Measurements from ENCODE around the gene PGBD5. TPM values are rescaled to one million over a fixed set of nuclear protein-coding genes. Genes with fewer than 3 reads are reported as not detected.

The PGBD5 gene
- total RNA-seq, 2 experiments from 2014 or later: not detected

DNA sequence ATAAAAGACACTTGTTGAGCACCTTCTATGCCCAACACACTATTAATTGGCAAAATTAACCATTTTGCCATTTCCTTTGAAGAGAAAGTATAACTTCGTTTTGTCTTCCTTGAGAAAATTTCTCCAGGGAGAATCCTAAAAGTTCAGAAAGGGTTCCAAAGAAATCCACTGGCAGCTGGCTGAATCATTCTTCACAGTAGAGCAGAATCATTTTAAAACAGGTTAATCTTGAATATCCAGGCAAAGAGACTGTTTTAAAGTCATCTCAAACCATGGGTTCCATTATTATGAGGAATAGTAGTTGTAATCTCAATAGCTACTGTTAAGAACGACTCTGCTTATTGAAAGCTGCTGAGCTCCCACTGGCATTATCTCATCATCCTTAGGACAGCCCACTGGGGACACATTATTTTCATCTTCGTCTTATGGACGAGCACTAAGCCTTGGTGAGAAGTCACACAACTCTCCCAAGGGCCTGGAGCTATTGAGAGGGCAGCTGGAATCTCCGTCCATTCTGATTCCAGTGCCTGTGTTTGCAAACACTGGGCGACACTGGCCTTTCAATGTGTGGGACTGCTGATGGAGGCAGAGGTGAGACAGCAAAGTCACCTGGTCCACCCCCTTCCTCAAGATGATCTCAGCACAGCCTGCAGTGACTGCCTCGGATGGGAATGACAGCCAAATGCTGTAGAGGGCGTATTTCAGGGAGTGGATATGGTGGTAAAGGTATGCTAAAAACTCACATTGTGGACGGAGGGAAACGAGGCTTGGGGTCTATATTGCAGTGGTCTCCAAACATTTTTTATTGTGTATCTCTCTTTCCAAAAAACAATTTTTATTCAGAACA, 15.3 kb upstream of the PGBD5 start:
- Mint-ChIP-seq H3K9me3 (peaks cover 2% of the 10 kb centered on the region), H3K36me3 (ENCODE audit: low read depth) (no peaks in the 10 kb centered on the region), H3K27me3 (ENCODE audit: low read depth) (peaks cover 21% of the 10 kb centered on the region), H3K27ac (no peak overlapping the region), H3K4me3 (no peak overlapping the region), H3K4me1 (ENCODE audit: low read depth) (no peaks in the 10 kb centered on the region)
- CTCF ChIA-PET: no interaction called here
- DNase-seq: no peak
- intact Hi-C loops (cut with micrococcal nuclease): no loop called here

- H3K36me3 Mint-ChIP-seq (ENCODE audit: low read depth): no peaks in the 10 kb centered on the region
- H3K27me3 Mint-ChIP-seq (ENCODE audit: low read depth): peaks cover 9% of the 10 kb centered on the region
- CTCF ChIA-PET: no interaction called here
- no peak overlapping the region for H3K4me3 Mint-ChIP-seq
- intact Hi-C loops (cut with micrococcal nuclease): no loop called here
- H3K27ac Mint-ChIP-seq: no peak overlapping the region
- no peaks in the 10 kb centered on the region for H3K4me1 Mint-ChIP-seq (ENCODE audit: low read depth)
- DNase-seq: no peak
- H3K9me3 Mint-ChIP-seq: no peaks in the 10 kb centered on the region
Observed at GRCh38 chr1:230435108-230435507, 9.0 kb upstream of the PGBD5 start.

DNA sequence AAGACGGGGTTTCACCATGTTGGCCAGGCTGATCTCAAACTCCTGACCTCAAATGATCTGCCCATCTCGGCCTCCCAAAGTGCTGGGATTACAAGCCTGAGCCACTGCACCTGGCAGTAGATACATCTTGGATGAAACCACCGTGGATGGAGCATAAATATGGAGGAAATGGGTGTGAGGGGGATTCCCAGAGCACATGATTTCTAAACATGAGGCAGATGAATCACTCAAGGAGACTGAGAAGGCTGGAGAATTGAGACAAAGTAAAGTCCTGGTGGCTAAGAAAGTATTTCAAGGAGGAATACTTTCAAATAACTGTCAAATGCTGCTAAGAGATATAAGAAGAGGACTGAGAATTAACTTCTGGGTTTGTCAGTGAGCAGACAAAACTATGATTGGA, 5.4 kb upstream of the PGBD5 start:
- Mint-ChIP-seq H3K4me1 (ENCODE audit: low read depth) (peaks cover 5% of the 10 kb centered on the region), H3K36me3 (ENCODE audit: low read depth) (no peaks in the 10 kb centered on the region), H3K9me3 (no peaks in the 10 kb centered on the region), H3K27ac (no peak overlapping the region), H3K27me3 (ENCODE audit: low read depth) (peaks cover 32% of the 10 kb centered on the region), H3K4me3 (no peak overlapping the region)
- intact Hi-C loops (cut with micrococcal nuclease): no loop called here
- DNase-seq: no peak
- CTCF ChIA-PET: no interaction called here

DNA sequence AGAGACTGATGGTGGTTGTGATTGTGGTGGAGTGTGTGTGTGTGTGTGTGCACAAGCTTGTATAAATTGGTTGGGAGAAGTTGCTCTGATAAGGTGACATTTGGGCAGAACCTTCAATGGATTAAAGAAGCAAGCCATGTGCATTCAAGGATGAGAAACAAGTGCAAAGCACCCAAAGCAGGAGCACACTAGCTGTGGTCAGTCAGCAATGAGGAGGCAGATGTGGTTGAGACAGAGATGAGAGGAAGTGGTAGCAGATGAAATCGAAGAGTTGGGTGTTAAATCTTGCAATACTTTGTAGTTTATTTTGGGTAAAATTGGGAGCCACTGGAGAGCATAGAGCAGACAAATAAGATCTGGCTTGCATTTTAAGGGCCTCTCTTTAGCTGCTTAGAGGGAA, 4.4 kb upstream of the PGBD5 start:
- Mint-ChIP-seq H3K27ac (no peak overlapping the region), H3K36me3 (ENCODE audit: low read depth) (no peaks in the 10 kb centered on the region), H3K9me3 (no peaks in the 10 kb centered on the region), H3K4me1 (ENCODE audit: low read depth) (peaks cover 5% of the 10 kb centered on the region), H3K4me3 (no peak overlapping the region), H3K27me3 (ENCODE audit: low read depth) (peaks cover 31% of the 10 kb centered on the region)
- DNase-seq: no peak
- CTCF ChIA-PET: no interaction called here
- intact Hi-C loops (cut with micrococcal nuclease): no loop called here

DNA sequence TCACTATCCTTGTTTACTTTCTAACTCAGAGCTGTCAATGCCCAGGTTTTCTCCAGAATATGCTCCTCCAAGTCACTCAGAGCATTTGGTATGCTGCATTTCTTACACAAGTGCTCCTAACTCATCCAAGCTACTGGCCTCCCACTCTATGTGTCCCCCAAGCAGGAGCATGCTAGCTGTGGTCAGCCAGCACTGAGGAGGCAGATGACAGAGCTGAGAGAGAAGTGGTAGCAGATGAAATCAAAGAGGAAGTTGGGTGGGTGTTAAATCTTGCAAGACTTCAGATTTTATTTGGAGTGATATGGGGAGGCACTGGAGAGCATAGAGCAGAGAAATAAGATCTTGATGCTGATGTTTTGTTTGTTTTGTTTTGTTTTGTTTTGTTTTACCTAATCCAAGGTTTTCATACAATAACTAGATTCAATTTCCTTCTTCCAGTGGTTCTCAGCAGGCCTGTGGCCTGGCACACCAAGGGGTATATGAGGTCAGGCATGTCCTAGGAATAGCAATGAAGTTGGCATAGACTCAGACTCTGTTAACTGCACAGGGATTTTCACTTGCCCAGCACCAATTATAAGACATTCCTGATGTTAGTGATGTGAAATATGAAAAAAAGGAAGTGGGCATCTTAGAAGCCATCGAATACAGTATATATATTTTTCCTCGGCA, 3.1 kb upstream of the PGBD5 start:
- H3K27ac Mint-ChIP-seq: no peak overlapping the region
- H3K4me1 Mint-ChIP-seq (ENCODE audit: low read depth): peaks cover 11% of the 10 kb centered on the region
- intact Hi-C loops (cut with micrococcal nuclease): no loop called here
- CTCF ChIA-PET: no interaction called here
- H3K36me3 Mint-ChIP-seq (ENCODE audit: low read depth): no peaks in the 10 kb centered on the region
- H3K9me3 Mint-ChIP-seq: no peaks in the 10 kb centered on the region
- no peak overlapping the region for H3K4me3 Mint-ChIP-seq
- DNase-seq: no peak
- peaks cover 37% of the 10 kb centered on the region for H3K27me3 Mint-ChIP-seq (ENCODE audit: low read depth)

GRCh38 chr1:230427981-230428380, 1.8 kb upstream of the PGBD5 start:
- intact Hi-C loops (cut with micrococcal nuclease): no loop called here
- Mint-ChIP-seq H3K4me1 (ENCODE audit: low read depth) (peaks cover 11% of the 10 kb centered on the region), H3K27ac (no peak overlapping the region), H3K36me3 (ENCODE audit: low read depth) (no peaks in the 10 kb centered on the region), H3K9me3 (no peaks in the 10 kb centered on the region), H3K27me3 (ENCODE audit: low read depth) (peaks cover 47% of the 10 kb centered on the region), H3K4me3 (no peak overlapping the region)
- CTCF ChIA-PET: no interaction called here
- DNase-seq: no peak

GRCh38 chr1:230427094-230427876, 1.2 kb upstream of the PGBD5 start:
- DNase-seq: no peak
- peak overlapping the region; percentile 38 for H3K4me3 Mint-ChIP-seq
- no peak overlapping the region for H3K27ac Mint-ChIP-seq
- CTCF ChIA-PET: no interaction called here
- H3K4me1 Mint-ChIP-seq (ENCODE audit: low read depth): peaks cover 11% of the 10 kb centered on the region
- intact Hi-C loops (cut with micrococcal nuclease): no loop called here
- no peaks in the 10 kb centered on the region for H3K9me3 Mint-ChIP-seq
- H3K36me3 Mint-ChIP-seq (ENCODE audit: low read depth): no peaks in the 10 kb centered on the region
- peaks cover 54% of the 10 kb centered on the region for H3K27me3 Mint-ChIP-seq (ENCODE audit: low read depth)

DNA sequence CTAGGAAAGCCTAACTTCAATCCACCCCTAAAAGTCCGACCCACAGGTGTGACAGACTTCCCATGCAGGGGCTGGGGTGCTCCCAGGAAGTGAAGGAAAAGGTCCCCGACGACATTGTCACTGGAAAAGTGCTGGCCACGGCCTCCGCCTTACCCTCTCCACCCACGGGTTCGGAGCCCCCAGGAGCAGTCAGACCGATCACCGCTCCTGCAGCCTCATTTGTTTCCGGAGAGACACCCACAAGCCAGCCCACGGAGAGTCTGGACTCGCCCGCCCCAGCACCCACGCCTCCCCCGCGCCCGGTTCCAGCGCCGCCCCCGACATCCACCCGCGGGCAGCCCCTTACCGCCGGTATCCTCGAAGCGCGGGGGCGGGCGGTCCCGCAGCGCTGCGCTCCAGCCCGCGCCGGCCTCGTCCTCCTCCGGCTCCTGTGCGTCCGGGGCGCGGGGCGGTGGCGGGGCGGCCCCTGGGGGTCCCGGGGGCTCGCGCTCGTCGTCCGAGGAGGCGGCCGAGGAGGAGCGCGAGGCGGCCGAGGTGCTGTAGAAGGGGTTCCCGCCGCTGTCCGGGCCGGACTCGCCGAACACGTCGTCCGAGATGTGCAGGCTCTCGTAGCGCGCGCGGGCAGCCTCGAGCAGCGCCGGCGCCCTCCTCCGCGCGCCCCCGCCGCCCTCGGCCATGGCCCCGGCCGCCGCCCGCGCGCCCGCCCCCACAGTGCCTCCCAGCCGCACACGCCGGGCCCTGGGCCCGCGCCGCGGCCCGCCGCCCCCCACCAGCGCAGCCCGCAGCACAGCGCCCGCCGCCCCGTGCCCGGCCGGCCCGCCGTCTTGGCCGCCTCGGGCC, 660 bp downstream of the PGBD5 start:
- Mint-ChIP-seq H3K27me3 (ENCODE audit: low read depth) (peaks cover 66% of the 10 kb centered on the region), H3K27ac (no peak overlapping the region), H3K9me3 (no peaks in the 10 kb centered on the region), H3K4me1 (ENCODE audit: low read depth) (peaks cover 11% of the 10 kb centered on the region), H3K4me3 (peak overlapping the region; percentile 59), H3K36me3 (ENCODE audit: low read depth) (no peaks in the 10 kb centered on the region)
- intact Hi-C loops (cut with micrococcal nuclease): no loop called here
- CTCF ChIA-PET: no interaction called here
- no peak for DNase-seq

DNA sequence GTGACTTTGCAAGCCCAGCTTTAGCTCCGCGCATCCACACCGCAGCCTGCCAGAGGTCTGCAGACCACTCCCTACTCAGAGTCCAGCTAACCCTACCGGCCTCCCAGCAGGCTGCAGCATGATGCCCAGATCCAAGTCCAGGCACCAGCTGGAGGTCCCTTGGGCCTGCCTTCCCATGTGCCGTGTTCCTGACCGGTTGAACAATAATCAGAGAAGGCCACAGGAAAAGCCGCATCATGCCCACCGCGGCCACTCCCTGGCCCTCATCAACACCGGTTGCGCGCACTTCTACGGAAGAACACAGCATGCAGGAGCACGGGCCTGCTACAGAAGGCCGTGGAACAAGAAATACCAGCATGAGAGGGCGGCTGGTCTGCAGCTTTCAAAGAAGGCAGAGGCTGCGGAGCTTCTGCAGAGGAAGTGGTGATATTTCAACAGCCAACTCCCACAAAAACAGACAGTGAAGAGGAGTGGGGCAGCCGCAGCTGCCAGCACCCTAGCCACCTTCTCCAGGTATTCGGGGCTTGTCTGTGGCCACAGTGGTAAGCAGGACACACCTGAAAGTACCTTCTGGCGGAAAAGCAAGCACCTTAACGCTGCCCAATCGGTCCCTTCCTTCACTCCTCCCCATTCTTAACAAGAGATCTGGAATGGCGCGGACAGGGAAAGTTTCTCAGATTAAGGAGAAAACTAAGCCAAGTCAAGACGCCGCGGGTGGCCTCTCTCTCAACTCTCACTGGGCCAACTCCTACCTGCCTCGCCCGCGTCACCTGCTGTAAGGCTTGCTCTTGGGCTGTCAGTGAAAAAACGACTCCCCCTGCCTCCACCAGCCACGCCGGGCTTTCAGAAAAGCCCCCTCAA, 1.5 kb downstream of the PGBD5 start:
- Mint-ChIP-seq H3K9me3 (peaks cover 2% of the 10 kb centered on the region), H3K27ac (no peak overlapping the region), H3K4me3 (peak overlapping the region; percentile 59), H3K4me1 (ENCODE audit: low read depth) (peaks cover 11% of the 10 kb centered on the region), H3K36me3 (ENCODE audit: low read depth) (no peaks in the 10 kb centered on the region), H3K27me3 (ENCODE audit: low read depth) (peaks cover 70% of the 10 kb centered on the region)
- CTCF ChIA-PET: no interaction called here
- intact Hi-C loops (cut with micrococcal nuclease): no loop called here
- no peak for DNase-seq

DNA sequence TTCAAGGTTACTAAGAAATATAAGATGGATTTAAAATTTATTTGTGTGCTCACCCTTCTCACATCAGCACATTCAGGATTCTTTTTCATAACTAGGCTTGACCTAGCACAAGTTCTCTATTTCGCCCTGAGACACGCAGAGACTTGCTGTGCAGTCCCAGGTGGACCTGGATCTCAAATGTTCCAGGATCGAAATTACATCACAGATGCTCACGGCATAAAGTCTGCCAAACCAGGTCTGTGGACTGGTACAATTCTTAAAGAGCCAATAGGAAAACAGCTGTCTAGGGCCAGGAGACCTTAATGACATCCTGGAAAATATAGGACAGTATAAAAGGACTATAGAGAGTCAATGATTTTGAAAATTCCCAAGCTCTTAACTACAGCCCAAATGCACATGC, 2.2 kb downstream of the PGBD5 start:
- no peak overlapping the region for H3K27ac Mint-ChIP-seq
- peaks cover 2% of the 10 kb centered on the region for H3K9me3 Mint-ChIP-seq
- intact Hi-C loops (cut with micrococcal nuclease): no loop called here

GRCh38 chr1:230423261-230423660, 2.9 kb downstream of the PGBD5 start:
- DNase-seq: no peak
- no peak overlapping the region for H3K4me3 Mint-ChIP-seq
- peaks cover 2% of the 10 kb centered on the region for H3K9me3 Mint-ChIP-seq
- CTCF ChIA-PET: no interaction called here
- no peak overlapping the region for H3K27ac Mint-ChIP-seq
- intact Hi-C loops (cut with micrococcal nuclease): no loop called here
- peaks cover 11% of the 10 kb centered on the region for H3K4me1 Mint-ChIP-seq (ENCODE audit: low read depth)
- H3K27me3 Mint-ChIP-seq (ENCODE audit: low read depth): peaks cover 67% of the 10 kb centered on the region
- no peaks in the 10 kb centered on the region for H3K36me3 Mint-ChIP-seq (ENCODE audit: low read depth)

More for the DNA sequence above, 2.2 kb downstream of the PGBD5 start:
- CTCF ChIA-PET: no interaction called here
- DNase-seq: no peak
- H3K4me3 Mint-ChIP-seq: no peak overlapping the region
- H3K36me3 Mint-ChIP-seq (ENCODE audit: low read depth): no peaks in the 10 kb centered on the region
- peaks cover 11% of the 10 kb centered on the region for H3K4me1 Mint-ChIP-seq (ENCODE audit: low read depth)
- H3K27me3 Mint-ChIP-seq (ENCODE audit: low read depth): peaks cover 66% of the 10 kb centered on the region

Measured in activated naive CD4-positive, alpha-beta T cell treated with anti-CD3 and anti-CD28 coated beads for 36 hours (primary cell).